Measurements from ENCODE around the gene GALM.
"Not testable (repeated sequence)": the region's sequence is repeated elsewhere in the genome, so short reads cannot be mapped to it uniquely, and the experiment has no call there.

Gene GALM

DNA sequence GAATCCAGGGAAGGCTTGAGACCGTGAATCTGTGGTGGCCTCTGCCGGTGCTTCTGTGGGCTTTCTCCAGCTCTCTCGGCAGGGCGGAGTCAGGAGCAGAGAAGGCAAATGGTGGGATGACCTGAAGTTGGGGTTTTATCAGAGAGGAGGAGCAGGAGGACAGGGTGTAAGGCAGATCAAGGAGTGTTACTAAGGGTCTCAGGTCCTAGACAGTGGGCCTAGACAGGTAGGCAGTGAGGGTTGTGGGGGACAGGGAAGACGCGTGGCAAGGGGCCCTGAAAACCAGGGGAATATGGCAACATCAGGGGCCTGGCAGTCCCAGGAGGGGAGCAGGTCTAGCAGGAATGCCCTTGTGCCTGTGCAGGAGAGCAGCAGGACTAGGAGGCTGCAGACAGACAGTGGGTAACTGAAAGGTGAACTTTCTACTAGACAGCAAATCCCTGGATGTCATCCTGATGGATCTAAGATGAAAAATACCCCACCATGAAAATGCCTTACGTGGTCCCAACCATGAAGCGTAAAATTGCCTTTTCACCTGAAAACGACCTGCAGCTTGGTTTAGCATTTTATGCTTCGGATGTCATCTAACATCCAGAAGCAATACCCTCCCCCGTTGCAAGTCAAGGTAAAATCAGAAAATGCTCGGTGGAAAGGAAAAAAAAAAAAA lies 43.1 kb downstream of the GALM start:
- ATAC-seq: no peak
- no peaks in the 10 kb centered on the region for H3K27me3 Mint-ChIP-seq
- peaks cover 4% of the 10 kb centered on the region for H3K9me3 Mint-ChIP-seq
- no peak overlapping the region for H3K4me3 Mint-ChIP-seq
- H3K36me3 Mint-ChIP-seq: peaks cover 13% of the 10 kb centered on the region
- H3K4me1 Mint-ChIP-seq: peaks cover 14% of the 10 kb centered on the region
- peak overlapping the region; percentile 38 for H3K27ac Mint-ChIP-seq

DNA sequence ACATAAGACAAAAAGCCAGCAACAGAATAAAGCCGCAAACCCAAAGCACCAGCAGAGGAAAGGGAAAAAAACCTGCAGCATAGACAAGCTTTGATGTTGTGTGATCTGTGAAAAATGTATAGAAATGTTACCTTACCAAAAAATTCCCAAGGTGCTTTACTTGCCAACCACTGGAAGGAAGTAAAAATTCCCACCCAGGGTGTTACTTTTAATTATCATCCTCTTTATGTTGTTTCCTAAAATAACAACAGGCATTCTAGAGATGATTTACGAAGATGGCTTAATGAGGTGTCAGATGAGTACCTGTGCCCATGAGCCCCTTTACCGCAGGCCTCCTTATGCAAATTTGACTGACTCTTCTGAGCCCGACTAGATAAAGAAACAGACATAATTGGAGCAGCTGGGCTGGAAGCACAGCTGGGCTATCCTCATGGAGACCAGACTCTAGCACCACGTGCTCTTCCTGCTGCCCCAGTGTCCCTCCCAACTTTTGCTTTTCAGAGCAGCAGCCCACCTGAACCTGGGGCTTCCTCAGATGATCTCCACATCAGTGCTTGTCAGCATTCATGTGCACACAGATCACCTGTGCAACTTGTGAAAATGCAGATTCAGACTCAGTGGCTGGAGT lies 43.8 kb downstream of the GALM start:
- Mint-ChIP-seq H3K36me3 (peaks cover 13% of the 10 kb centered on the region), H3K4me1 (peaks cover 14% of the 10 kb centered on the region), H3K9me3 (peaks cover 4% of the 10 kb centered on the region), H3K27me3 (no peaks in the 10 kb centered on the region), H3K27ac (peak overlapping the region; percentile 38), H3K4me3 (no peak overlapping the region)
- ATAC-seq: no peak

DNA sequence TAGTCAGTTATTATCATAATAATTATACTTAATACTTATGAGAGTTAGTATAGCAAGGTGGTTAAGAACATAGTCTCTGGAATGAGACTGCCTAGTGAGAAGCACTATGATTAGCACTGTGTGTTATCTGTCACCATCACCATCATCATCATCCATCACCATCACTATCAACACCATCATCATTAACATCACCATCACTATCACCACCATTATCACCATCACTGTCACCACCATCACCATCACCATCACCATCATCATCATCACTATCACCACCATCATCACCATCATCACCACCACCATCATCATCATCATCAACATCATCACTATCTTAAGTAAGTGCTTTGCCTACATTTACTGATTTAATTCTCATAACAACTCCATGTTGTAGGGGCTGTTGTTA lies 45.6 kb downstream of the GALM start:
- Mint-ChIP-seq H3K4me3 (no peak overlapping the region), H3K36me3 (peaks cover 7% of the 10 kb centered on the region)

DNA sequence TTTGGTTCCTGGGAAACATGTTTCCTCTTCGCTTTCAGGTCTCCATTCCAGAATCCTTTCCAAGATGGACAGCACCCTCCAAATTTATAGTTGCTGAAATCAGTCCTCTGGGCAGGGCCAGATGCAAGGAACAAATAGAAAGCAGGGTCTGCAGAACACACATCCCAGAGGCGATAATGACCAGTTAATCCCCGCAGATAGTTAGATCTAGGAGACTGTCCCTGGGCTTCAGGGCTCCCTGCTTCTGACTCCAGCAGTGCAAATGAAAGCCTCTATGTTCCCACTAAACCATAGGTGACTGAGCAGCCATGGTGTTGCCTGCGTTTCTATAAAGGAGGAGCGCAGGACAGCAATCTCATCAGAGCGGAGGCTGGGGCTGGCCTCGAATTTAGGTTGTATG lies 46.5 kb downstream of the GALM start:
- H3K4me1 Mint-ChIP-seq: peaks cover 14% of the 10 kb centered on the region
- no peak overlapping the region for H3K27ac Mint-ChIP-seq

More for the DNA sequence above, 45.6 kb downstream of the GALM start:
- Mint-ChIP-seq H3K27me3 (no peaks in the 10 kb centered on the region), H3K9me3 (peaks cover 4% of the 10 kb centered on the region), H3K27ac (no peak overlapping the region), H3K4me1 (peaks cover 14% of the 10 kb centered on the region)
- ATAC-seq: no peak

DNA sequence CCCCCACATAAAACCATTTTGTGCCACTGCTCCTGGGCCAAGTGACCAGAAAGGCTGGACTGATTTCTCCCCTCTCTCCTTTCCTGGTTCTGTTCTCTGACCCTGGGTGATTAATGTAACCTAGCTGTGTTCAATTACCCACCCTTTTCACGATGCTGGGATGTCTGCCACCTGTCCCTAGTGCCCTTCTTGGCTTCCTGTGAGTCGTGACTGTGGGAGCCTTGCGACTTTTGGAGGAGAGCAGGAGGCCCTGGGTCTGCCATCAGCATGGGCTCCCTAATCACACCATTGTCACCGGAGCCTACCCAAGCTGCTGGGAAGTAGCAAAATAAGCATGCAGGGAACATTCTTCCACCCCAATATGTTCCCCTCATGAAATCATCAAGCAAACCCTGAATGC lies 47.0 kb downstream of the GALM start:
- peaks cover 14% of the 10 kb centered on the region for H3K4me1 Mint-ChIP-seq
- H3K36me3 Mint-ChIP-seq: peaks cover 7% of the 10 kb centered on the region
- H3K9me3 Mint-ChIP-seq: peaks cover 4% of the 10 kb centered on the region
- H3K4me3 Mint-ChIP-seq: no peak overlapping the region
- no peaks in the 10 kb centered on the region for H3K27me3 Mint-ChIP-seq
- ATAC-seq: no peak
- H3K27ac Mint-ChIP-seq: no peak overlapping the region

More for the DNA sequence above, 46.5 kb downstream of the GALM start:
- Mint-ChIP-seq H3K27me3 (no peaks in the 10 kb centered on the region), H3K9me3 (peaks cover 4% of the 10 kb centered on the region), H3K4me3 (no peak overlapping the region), H3K36me3 (peaks cover 7% of the 10 kb centered on the region)
- ATAC-seq: no peak

DNA sequence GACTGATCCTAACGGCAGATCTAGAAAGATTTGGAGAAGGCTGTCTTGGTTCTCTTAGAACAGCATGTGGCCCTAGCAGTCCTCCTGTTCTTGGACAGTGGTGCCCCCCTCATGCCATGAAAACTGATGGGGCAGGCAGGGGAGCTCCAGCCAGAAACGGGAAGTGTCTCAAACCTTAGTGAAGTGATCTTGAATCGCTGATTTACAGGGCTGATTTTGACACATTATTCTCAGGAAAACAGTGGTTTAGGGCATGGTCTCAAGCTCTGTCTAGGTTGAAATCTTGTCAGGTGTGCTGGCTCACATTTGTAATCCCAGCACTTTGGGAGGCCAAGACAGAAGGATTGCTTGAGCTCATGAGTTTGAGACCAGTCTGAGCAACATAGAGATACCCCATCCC lies 47.4 kb downstream of the GALM start:
- no peak for ATAC-seq
- H3K36me3 Mint-ChIP-seq: peaks cover 7% of the 10 kb centered on the region
- no peak overlapping the region for H3K27ac Mint-ChIP-seq

DNA sequence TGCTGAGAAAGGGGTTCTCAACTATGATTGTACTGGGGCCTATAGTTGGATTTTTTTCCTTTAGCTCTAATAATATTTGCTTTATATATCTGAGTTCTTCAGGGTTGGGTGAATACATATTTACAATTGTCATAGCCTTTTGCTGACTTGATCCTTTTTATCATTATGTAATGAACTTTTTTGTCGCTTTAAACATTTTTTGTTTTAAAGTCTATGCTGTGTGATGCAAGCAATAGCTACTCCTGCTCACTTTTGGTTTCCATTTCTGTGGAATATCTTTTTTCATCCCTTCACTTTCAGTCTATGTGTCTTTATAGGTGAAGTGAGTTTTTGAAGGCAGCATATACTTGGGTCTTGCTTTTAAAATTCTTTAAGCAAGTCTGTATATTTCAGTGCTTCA lies 49.0 kb downstream of the GALM start:
- H3K4me1 Mint-ChIP-seq, H3K4me3 Mint-ChIP-seq, H3K9me3 Mint-ChIP-seq, H3K27me3 Mint-ChIP-seq, H3K27ac Mint-ChIP-seq, ATAC-seq, H3K36me3 Mint-ChIP-seq: not testable (repeated sequence)

More for the DNA sequence above, 47.4 kb downstream of the GALM start:
- Mint-ChIP-seq H3K4me3 (no peak overlapping the region), H3K27me3 (no peaks in the 10 kb centered on the region), H3K9me3 (peaks cover 4% of the 10 kb centered on the region), H3K4me1 (peaks cover 14% of the 10 kb centered on the region)

DNA sequence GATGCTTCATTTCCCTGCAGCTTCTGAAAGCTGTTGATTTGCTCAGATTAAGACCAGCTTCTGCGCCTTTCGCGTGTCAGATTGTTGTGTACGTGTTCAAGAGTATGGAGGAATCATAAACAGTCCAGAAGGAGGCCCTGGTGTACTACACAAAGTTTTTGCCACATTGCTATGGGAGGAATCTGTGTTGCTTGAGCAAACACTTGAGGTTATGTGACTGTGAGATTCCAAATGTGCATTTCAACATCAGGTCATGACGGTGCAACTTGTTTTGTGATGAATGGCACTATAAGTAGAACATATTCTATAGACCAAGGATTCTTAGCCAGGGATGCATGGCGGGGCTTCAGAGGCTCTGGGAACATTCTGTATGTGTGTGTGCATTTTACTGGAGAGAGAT lies 50.3 kb downstream of the GALM start:
- Mint-ChIP-seq H3K27me3 (no peaks in the 10 kb centered on the region), H3K4me3 (no peak overlapping the region), H3K9me3 (peaks cover 6% of the 10 kb centered on the region), H3K27ac (no peak overlapping the region), H3K36me3 (peaks cover 13% of the 10 kb centered on the region), H3K4me1 (peaks cover 9% of the 10 kb centered on the region)
- ATAC-seq: no peak

DNA sequence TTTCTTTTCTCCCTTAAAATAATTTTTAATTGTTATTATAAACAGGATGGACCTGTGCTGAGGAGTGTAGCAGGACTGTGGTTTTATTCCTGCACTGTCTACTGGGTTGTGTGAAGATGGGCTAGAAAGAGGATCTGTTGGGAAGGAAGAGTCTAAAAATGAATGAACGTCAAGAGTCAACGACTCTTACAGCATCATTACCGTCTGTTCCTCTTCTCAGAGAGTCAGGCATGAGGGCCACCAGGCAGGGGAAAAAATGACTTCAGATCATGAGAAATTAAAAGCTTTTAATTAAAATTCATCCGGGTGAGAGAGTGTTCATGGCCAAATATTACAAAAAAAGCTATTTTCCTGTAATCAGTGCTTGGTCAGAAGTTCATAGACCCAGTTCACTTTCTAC lies 52.7 kb downstream of the GALM start:
- Mint-ChIP-seq H3K4me3 (no peak overlapping the region), H3K4me1 (peaks cover 31% of the 10 kb centered on the region), H3K9me3 (peaks cover 2% of the 10 kb centered on the region), H3K27ac (no peak overlapping the region), H3K27me3 (no peaks in the 10 kb centered on the region), H3K36me3 (peaks cover 15% of the 10 kb centered on the region)
- no peak for ATAC-seq

DNA sequence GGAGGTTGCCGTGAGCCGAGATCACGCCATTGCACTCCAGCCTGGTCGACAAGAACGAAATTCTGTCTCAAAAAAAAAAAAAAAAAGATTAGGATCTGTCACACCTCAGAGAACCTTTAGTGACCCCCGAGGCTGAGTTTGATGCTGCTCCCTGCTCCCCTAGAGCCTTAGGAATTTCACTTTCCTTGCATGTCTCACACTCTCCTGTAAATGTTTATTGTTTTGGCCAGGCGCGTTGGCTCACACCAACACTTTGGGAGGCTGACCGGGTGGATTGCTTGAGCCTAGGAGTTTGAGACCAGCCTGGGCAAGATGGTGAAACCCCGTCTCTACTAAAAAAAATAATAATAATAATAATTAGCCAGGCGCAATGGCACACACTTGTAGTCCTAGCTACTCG lies 53.8 kb downstream of the GALM start:
- H3K27me3 Mint-ChIP-seq: no peaks in the 10 kb centered on the region
- H3K9me3 Mint-ChIP-seq: peaks cover 2% of the 10 kb centered on the region
- H3K4me1 Mint-ChIP-seq: peaks cover 31% of the 10 kb centered on the region
- ATAC-seq: no peak
- peaks cover 15% of the 10 kb centered on the region for H3K36me3 Mint-ChIP-seq
- H3K27ac Mint-ChIP-seq: no peak overlapping the region
- no peak overlapping the region for H3K4me3 Mint-ChIP-seq

DNA sequence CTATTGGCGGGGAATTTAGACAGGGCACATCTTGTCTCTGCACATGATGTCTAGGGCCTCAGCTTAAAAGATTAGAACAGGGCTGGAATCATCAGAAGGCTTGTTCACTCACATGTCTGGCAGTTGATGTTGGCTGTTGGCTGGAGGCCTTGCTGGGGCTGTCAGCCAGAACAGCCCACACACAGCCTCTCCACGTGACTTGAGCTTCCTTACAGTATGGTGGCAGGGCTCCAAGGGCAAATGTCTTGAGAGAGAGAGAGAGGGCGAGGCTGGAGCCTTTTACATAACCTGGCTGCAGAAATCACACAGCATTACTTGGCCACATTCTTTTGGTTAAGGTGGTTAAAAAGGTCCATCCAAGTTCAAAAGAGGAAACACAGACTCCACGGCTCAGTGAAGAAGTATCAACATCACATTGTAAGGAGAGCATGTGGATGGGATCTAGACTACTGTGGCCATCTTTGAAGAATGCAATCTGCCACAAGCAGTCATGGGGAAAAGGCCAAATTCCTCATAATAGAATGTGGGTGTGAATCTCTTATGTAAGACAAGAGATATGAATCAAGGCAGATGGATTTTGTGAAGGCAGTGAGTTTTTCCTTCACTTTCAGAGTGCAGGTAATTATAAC lies 54.8 kb downstream of the GALM start:
- Mint-ChIP-seq H3K27me3 (no peaks in the 10 kb centered on the region), H3K4me1 (peaks cover 31% of the 10 kb centered on the region), H3K27ac (no peak overlapping the region), H3K36me3 (peaks cover 15% of the 10 kb centered on the region), H3K9me3 (peaks cover 2% of the 10 kb centered on the region), H3K4me3 (no peak overlapping the region)
- peak; percentile 71 for ATAC-seq

DNA sequence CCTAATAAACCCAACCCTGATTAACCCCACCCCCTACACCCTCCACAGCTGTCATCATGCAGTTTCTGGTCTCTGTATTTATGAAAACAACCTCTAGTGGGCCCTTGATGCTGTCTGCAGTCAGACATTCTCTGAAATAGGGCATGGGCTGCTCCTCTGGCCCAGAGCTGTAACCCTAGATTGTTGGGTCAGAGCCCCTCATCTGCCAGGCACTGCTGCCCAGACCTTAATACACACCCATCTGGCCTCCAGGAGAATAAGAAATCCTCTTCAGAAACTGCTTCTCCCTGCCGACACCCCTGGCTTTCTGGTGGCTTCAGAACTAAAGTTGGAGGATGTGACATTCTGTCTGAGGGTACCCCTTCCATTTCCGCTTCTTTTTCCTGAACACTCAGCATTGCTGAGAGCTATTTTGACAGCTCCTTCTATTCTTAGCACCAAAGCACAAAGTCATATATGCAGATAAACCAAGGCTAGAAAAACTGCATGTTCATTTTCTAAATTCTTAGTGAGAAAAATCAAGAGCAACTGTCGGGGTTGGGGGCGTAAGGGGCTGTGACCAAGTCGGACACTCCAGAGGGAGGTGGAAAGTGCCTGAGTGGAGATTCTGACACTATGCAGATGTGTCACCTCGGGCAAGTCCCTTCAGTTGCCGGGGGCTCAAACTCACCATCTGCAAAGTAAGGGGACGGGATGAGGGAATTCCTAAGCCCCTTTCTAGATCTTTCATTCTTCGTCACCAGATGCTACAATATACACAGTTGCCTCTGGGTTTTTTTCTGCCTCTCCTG lies 56.6 kb downstream of the GALM start:
- H3K4me3 Mint-ChIP-seq: peak overlapping the region; percentile 34
- peaks cover 31% of the 10 kb centered on the region for H3K4me1 Mint-ChIP-seq
- peak; percentile 80 for ATAC-seq
- H3K36me3 Mint-ChIP-seq: peaks cover 15% of the 10 kb centered on the region
- H3K27me3 Mint-ChIP-seq: no peaks in the 10 kb centered on the region
- H3K9me3 Mint-ChIP-seq: peaks cover 2% of the 10 kb centered on the region
- peak overlapping the region; percentile 49 for H3K27ac Mint-ChIP-seq

DNA sequence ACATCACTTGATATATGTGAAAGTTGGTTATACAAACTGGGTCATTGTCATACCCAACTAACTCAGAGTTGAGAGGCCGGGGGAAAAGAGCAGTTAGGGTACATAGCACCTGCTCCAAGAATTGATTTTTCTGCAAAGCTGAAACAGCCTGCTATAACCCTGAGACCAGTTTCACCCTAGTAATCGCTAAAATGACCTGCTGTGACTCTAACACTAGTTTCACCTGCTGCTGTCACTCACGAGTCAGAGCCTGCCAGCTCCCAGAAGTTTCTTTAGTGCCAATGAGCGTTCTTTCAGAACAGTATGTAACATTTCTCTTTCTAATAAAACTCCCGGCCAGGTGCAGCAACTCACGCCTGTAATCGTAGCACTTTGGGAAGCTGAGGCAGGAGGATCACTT lies 57.3 kb downstream of the GALM start:
- Mint-ChIP-seq H3K4me1 (peaks cover 31% of the 10 kb centered on the region), H3K9me3 (peaks cover 2% of the 10 kb centered on the region), H3K36me3 (peaks cover 15% of the 10 kb centered on the region), H3K27ac (no peak overlapping the region), H3K4me3 (no peak overlapping the region), H3K27me3 (no peaks in the 10 kb centered on the region)
- no peak for ATAC-seq

DNA sequence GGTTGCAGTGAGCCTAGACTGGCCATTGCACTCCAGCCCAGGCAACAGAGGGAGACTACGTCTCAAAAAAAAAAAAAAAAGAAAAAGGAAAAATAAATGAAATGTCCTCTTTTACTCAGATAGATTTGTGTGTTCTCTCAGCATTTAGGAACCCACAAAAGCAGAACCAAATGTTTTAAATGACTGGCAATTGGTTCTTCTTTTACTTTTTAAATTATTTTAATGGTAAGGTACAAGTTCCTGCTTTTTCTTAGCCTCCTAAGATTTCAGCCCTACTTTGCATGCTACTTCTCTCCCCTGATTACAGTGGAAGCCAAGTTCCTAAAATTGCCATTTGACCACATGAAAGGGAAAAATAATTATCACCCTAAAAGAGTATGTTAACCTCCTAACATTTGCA lies 61.7 kb downstream of the GALM start:
- Mint-ChIP-seq H3K27ac (no peak overlapping the region), H3K27me3 (no peaks in the 10 kb centered on the region), H3K4me1 (peaks cover 13% of the 10 kb centered on the region), H3K36me3 (peaks cover 24% of the 10 kb centered on the region), H3K9me3 (no peaks in the 10 kb centered on the region), H3K4me3 (no peak overlapping the region)
- no peak for ATAC-seq

DNA sequence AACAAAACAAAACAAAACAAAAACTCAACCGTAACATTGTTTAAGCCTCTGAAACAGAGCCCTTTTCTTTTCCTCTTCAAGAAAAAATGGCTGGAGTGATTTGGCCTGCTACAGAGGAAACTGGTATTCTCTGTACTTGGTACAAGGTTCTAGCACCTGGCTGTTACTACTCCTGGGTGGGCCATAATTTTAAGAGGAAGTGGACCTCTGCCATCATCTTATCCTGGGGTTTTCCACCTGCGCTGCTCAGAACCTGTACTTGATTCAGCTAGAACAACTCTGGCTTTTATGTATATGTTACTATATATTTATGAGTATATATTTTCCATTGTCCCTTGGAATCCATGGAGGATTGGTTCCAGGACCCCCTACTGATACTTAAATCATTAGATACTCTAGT lies 62.8 kb downstream of the GALM start:
- Mint-ChIP-seq H3K4me3 (no peak overlapping the region), H3K27ac (no peak overlapping the region), H3K36me3 (peaks cover 30% of the 10 kb centered on the region), H3K4me1 (peaks cover 6% of the 10 kb centered on the region), H3K9me3 (no peaks in the 10 kb centered on the region), H3K27me3 (no peaks in the 10 kb centered on the region)
- no peak for ATAC-seq

Measured in stimulated activated memory B cell treated with anti-CD40 and anti-IgM and Interleukin-4, amounts not matched to agents 10 μg/mL and 1 μg/mL and 100 μg/mL, for 72 hours (primary cell).